HEK293 (cell line): ENCODE measurements around the gene MAP7.

Experiments used
- AEBP2 ChIP-seq: fragments of 450-650 bp; formaldehyde crosslinking; IDR thresholded peaks from 2 replicates; pipeline ENCODE4 v1.5.1; 2016; ENCODE audit warnings: missing biosample characterization, missing genetic modification characterization, borderline replicate concordance
- GLI2 ChIP-seq: fragments of 450-650 bp; formaldehyde crosslinking; IDR thresholded peaks from 2 replicates; pipeline ENCODE4; 2017; ENCODE audit warnings: missing biosample characterization, missing genetic modification characterization, low read depth, borderline replicate concordance
- HOXC10 ChIP-seq: sonication (generic); formaldehyde crosslinking; IDR thresholded peaks from 2 replicates; pipeline ENCODE4 v1.8.1; 2023; ENCODE audit warnings: mild to moderate bottlenecking, missing genetic modification reagents
- KLF10 ChIP-seq: fragments of 450-650 bp; IDR thresholded peaks from 2 replicates; pipeline ENCODE4 v1.5.1; 2018; ENCODE audit warnings: missing biosample characterization, mild to moderate bottlenecking, missing genetic modification characterization
- KLF16 ChIP-seq: fragments of 450-650 bp; formaldehyde crosslinking; IDR thresholded peaks from 2 replicates; pipeline ENCODE4 v1.5.1; 2017; ENCODE audit warnings: missing biosample characterization, missing genetic modification characterization
- KLF7 ChIP-seq: fragments of 450-650 bp; formaldehyde crosslinking; IDR thresholded peaks from 2 replicates; pipeline ENCODE4 v1.5.1; 2016; ENCODE audit warnings: missing biosample characterization, missing genetic modification characterization, borderline replicate concordance
- MZF1 ChIP-seq: fragments of 450-650 bp; formaldehyde crosslinking; IDR thresholded peaks from 2 replicates; pipeline ENCODE4 v1.5.1; 2017; ENCODE audit warnings: missing biosample characterization, missing genetic modification characterization, borderline replicate concordance
- PRDM4 ChIP-seq: fragments of 450-650 bp; formaldehyde crosslinking; IDR thresholded peaks from 2 replicates; pipeline ENCODE4 v1.5.1; 2017; ENCODE audit warnings: missing biosample characterization, missing genetic modification characterization
- SCRT1 ChIP-seq: fragments of 450-650 bp; formaldehyde crosslinking; IDR thresholded peaks from 2 replicates; pipeline ENCODE4 v1.5.1; 2016; ENCODE audit warnings: missing biosample characterization, missing genetic modification characterization, borderline replicate concordance
- YY2 ChIP-seq: fragments of 450-650 bp; formaldehyde crosslinking; IDR thresholded peaks from 2 replicates; pipeline ENCODE4 v1.5.1; 2016; ENCODE audit warnings: missing biosample characterization, missing genetic modification characterization
- ZBTB11 ChIP-seq: fragments of 450-650 bp; formaldehyde crosslinking; conservative IDR thresholded peaks from 2 replicates; pipeline ENCODE4 v1.5.1; 2016; ENCODE audit warnings: low read depth, missing biosample characterization, missing genetic modification characterization
- ZBTB49 ChIP-seq: fragments of 450-650 bp; formaldehyde crosslinking; IDR thresholded peaks from 2 replicates; pipeline ENCODE4 v1.5.1; 2016; ENCODE audit warnings: missing biosample characterization, missing genetic modification characterization, low read depth
- ZIC2 ChIP-seq: fragments of 450-650 bp; formaldehyde crosslinking; IDR thresholded peaks from 2 replicates; pipeline ENCODE4 v1.5.1; 2016; ENCODE audit warnings: missing biosample characterization, missing genetic modification characterization
- ZNF121 ChIP-seq: fragments of 450-650 bp; formaldehyde crosslinking; IDR thresholded peaks from 2 replicates; pipeline ENCODE4 v1.5.1; 2016; ENCODE audit warnings: missing biosample characterization, missing genetic modification characterization
- ZNF132 ChIP-seq: fragments of 450-650 bp; formaldehyde crosslinking; IDR thresholded peaks from 2 replicates; pipeline ENCODE4 v1.5.1; 2017; ENCODE audit warnings: missing biosample characterization, missing genetic modification characterization, borderline replicate concordance
- ZNF146 ChIP-seq: fragments of 450-650 bp; formaldehyde crosslinking; IDR thresholded peaks from 2 replicates; pipeline ENCODE4 v1.5.1; 2016; ENCODE audit warnings: missing biosample characterization, missing genetic modification characterization
- ZNF155 ChIP-seq: fragments of 450-650 bp; formaldehyde crosslinking; IDR thresholded peaks from 2 replicates; pipeline ENCODE4 v1.5.1; 2016; ENCODE audit warnings: missing biosample characterization, missing genetic modification characterization
- ZNF449 ChIP-seq: fragments of 450-650 bp; formaldehyde crosslinking; IDR thresholded peaks from 2 replicates; pipeline ENCODE4 v1.5.1; 2017; ENCODE audit warnings: missing biosample characterization, mild to moderate bottlenecking, missing genetic modification characterization, moderate library complexity
- ZNF501 ChIP-seq: fragments of 450-650 bp; formaldehyde crosslinking; IDR thresholded peaks from 2 replicates; pipeline ENCODE4 v1.5.1; 2016; ENCODE audit warnings: missing biosample characterization, missing genetic modification characterization
- ZNF513 ChIP-seq: fragments of 450-650 bp; IDR thresholded peaks from 2 replicates; pipeline ENCODE4 v1.5.1; 2018; ENCODE audit warnings: missing biosample characterization, missing genetic modification characterization
- ZNF529 ChIP-seq: fragments of 450-650 bp; formaldehyde crosslinking; IDR thresholded peaks from 2 replicates; pipeline ENCODE4 v1.5.1; 2017; ENCODE audit warnings: missing genetic modification characterization, missing biosample characterization; ENCODE audit not compliant: insufficient replicate concordance
- ZNF548 ChIP-seq: fragments of 450-650 bp; formaldehyde crosslinking; IDR thresholded peaks from 2 replicates; pipeline ENCODE4 v1.5.1; 2016; ENCODE audit warnings: missing biosample characterization, missing genetic modification characterization
- ZNF558 ChIP-seq: fragments of 450-650 bp; formaldehyde crosslinking; IDR thresholded peaks from 2 replicates; pipeline ENCODE4 v1.5.1; 2016; ENCODE audit warnings: missing biosample characterization, missing genetic modification characterization
- ZNF677 ChIP-seq: fragments of 450-650 bp; IDR thresholded peaks from 2 replicates; pipeline ENCODE4 v1.5.0; 2018; ENCODE audit warnings: missing biosample characterization, mild to moderate bottlenecking, missing genetic modification characterization, moderate library complexity
- ZNF701 ChIP-seq: fragments of 450-650 bp; formaldehyde crosslinking; IDR thresholded peaks from 2 replicates; pipeline ENCODE4 v1.5.1; 2016; ENCODE audit warnings: missing biosample characterization, missing genetic modification characterization
- ZNF792 ChIP-seq: fragments of 450-650 bp; formaldehyde crosslinking; IDR thresholded peaks from 2 replicates; pipeline ENCODE4 v1.5.1; 2016; ENCODE audit warnings: missing biosample characterization, missing genetic modification characterization
- ZNF843 ChIP-seq: fragments of 450-650 bp; formaldehyde crosslinking; IDR thresholded peaks from 2 replicates; pipeline ENCODE4 v1.5.1; 2016; ENCODE audit warnings: missing biosample characterization, missing genetic modification characterization

MAP7 gene

GRCh38 chr6:136549300-136550044 lies 750 bp downstream of the MAP7 start (continued):
- TF ChIP-seq ZNF843 (tag by site-specific recombination) (no peak), ZNF701 (tag by site-specific recombination) (no peak), HOXC10 (CRISPR knock-in tag) (0 out of 2 replicates have a peak, but pooled peaks have one; percentile 4), MZF1 (tag by site-specific recombination) (0 out of 2 replicates have a peak, but pooled peaks have one; percentile 24), ZNF121 (tag by site-specific recombination) (peak; percentile 36; the same call in 1 of the 2 replicates), ZNF529 (no peak), GLI2 (no peak), ZNF548 (tag by site-specific recombination) (no peak), ZNF501 (tag by site-specific recombination) (peak; percentile 45; the same call in 1 of the 2 replicates), KLF7 (tag by site-specific recombination) (no peak), ZNF558 (no peak), ZBTB11 (no peak), ZNF132 (tag by site-specific recombination) (no peak), KLF16 (tag by site-specific recombination) (no peak), ZNF155 (tag by site-specific recombination) (no peak), ZBTB49 (tag by site-specific recombination) (no peak), YY2 (tag by site-specific recombination) (no peak), PRDM4 (tag by site-specific recombination) (peak; percentile 70), KLF10 (tag by site-specific recombination) (no peak), ZIC2 (tag by site-specific recombination) (no peak), ZNF677 (no peak), SCRT1 (tag by site-specific recombination) (0 out of 2 replicates have a peak, but pooled peaks have one; percentile 10), ZNF146 (tag by site-specific recombination) (no peak), ZNF513 (tag by site-specific recombination) (no peak), ZNF449 (tag by site-specific recombination) (0 out of 2 replicates have a peak, but pooled peaks have one; percentile 14), AEBP2 (no peak), ZNF792 (tag by site-specific recombination) (no peak)
